Daoy (cell line): ENCODE data around the gene TAOK3. TPM values are rescaled to one million over a fixed set of nuclear protein-coding genes. Genes with fewer than 3 reads are reported as not detected.
"Not testable (repeated sequence)": the region's sequence is repeated elsewhere in the genome, so short reads cannot be mapped to it uniquely, and the experiment has no call there.

Experiments used
- DNase-seq: peaks from one replicate; pipeline ENCODE4 v3.0.0-alpha.2; 2015; ENCODE audit warnings: low read depth
- total RNA-seq: library from RNA; depleted of rRNA; stranded (reverse); fragments of >200 nt; shearing (Covaris generic); gene quantifications from 2 replicates; pipeline ENCODE4 v1.2.3, GENCODE V29; 2014

Gene TAOK3
- total RNA-seq, 1 experiment from 2014 or later = 12.9 TPM

DNA sequence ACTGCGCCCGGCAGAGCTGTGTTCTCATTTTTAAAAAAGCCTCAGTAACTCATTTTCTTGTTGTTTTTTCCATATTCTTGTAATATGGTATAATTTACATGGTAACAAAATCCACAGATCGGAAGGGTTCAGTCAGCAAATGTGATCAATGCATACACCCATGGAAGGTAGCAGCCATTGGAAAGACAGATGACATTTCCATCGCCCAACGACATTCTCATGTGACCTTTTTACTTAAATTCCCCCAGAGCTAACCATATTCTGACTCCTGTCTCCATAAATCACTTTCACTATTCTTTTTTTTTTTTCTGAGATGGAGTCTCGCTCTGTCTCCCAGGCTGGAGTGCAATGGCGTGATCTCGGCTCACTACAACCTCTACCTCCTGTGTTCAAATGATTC is 231.9 kb downstream of the TAOK3 start:
- no peak for DNase-seq

GRCh38 chr12:118137148-118137678 is 235.5 kb downstream of the TAOK3 start:
- no peak for DNase-seq

- peak; percentile 46 for DNase-seq
Observed at GRCh38 chr12:118136559-118137003, 236.1 kb downstream of the TAOK3 start.

- DNase-seq = peak; percentile 92
Observed at GRCh38 chr12:118135788-118136558, 236.7 kb downstream of the TAOK3 start, which contains the start of gene PEBP1. Gene PEBP1 (plus strand): TSS chr12:118136124. CDS start chr12:118136210, 86 bp downstream.

DNA sequence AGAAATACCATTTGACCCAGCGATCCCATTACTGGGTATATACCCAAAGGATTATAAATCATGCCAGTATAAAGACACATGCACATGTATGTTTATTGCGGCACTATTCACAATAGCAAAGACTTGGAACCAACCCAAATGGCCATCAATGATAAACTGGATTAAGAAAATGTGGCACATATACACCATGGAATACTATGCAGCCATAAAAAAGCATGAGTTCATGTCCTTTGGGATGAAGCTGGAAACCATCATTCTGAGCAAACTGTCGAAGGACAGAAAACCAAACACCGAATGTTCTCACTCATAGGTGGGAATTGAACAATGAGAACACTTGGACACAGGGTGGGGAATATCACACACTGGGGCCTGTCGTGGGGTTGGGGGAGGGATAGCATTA is 243.3 kb downstream of the TAOK3 start:
- DNase-seq = not testable (repeated sequence)

- no peak for DNase-seq
Observed at GRCh38 chr12:118127867-118128266, 244.8 kb downstream of the TAOK3 start.

DNA sequence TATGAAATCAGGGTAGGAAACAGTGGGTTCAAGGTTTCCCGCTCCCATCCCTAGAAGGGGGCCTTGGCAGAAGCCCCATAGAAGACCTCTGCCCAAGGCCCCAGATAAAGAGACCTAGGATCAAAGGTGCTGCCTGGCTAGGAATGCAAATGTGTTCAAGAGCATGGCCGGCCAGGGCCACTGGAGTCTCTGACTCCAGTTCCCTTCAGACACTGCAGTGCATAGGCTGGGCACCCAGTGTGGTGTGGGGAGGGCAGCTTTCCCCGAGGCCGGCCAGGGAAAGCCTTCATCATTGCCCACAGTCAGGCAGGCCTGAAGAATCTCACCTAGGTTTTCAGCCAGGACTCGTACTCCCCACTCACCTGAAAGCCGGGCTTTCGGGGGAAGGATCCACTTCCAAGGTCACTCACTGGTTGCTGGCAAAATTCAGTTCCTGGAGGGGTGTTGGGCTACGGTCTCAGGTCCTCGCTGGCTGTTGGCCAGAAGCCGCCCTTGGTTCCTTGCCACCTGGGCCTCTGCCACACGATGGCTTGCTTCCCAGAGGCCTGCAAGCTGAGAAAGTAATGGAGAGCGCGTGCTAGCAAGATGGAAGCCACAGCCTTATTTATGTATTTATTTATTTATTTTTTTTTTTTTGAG is 246.5 kb downstream of the TAOK3 start:
- DNase-seq = no peak

GRCh38 chr12:118125743-118126118 is 247.0 kb downstream of the TAOK3 start:
- no peak for DNase-seq

GRCh38 chr12:118124333-118124874 is 248.3 kb downstream of the TAOK3 start:
- no peak for DNase-seq

DNA sequence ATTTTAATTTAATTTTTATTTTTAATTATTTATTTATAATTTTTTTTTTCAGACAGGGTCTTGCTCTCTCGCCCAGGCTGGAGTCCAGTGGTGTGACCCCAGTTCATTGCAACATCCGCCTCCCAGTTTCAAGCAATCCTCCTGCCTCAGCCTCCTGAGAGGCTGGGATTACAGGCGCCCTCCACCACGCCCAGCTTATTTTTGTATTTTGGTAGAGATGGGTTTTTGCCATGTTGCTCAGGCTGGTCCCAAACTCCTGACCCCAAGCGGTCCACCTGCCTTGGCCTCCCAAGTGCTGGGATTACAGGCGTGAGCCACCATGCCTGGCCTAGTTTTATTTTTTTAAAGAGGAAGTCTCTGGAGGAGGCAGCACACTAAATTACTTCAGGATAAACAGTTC is 250.4 kb downstream of the TAOK3 start:
- no peak for DNase-seq

DNA sequence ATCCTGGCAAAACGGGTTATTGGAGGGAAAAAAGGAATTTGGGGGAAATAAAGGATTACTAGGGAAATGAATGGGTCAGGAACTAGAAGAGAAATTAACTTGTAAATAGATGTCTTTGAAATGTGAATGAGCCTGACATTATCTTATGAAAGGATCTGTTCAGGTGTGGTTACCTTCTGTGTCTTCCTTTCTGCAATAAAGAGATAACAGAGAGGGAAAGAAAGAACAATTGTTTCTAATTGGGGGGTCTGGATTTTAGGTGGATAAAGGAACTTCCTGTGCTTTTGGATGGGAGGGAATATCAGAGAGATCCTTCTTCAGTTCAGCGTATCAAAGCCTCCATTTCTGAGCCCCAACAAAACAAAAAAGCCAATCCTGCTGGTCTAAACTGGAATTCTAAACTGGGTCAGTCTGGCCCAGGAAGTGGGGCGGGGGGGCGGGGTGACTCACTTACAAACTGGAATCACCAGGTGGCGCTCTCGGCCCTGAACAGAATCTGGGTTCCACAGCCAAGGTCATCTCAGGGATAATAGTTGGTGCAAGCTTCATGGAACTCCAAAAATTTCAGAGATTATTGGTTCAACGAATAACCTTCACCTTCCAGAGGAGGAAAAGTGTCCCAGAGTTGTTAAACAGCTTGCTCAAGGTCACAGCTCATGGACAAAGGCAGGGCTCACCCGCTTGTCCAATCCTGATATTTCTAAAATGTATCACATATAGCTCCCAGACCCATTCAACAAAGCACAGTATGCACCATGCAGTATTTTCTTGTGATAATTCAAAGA is 251.9 kb downstream of the TAOK3 start:
- peak; percentile 69 for DNase-seq

DNA sequence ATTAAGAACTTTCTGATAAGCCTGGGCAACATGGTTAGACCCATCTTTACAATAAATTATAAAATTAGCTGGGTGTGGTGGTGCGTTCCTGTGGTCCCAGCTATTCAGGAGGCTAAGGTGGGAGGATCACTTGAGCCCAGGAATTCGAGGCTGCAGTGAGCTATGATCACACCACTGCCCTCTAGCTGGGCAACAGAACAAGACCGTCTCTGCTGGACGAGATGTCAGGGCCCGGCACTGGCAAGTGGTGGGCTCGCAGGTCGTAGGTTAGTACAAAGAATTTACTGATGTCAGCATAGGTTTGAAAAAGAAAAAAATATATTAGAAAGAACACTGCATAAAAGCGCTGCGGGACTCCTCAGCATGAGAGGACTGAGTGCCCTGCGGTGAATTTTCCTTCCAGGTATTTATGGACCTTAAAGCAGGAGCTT is 253.2 kb downstream of the TAOK3 start:
- DNase-seq = no peak

GRCh38 chr12:118109088-118109487 is 263.6 kb downstream of the TAOK3 start:
- no peak for DNase-seq

DNA sequence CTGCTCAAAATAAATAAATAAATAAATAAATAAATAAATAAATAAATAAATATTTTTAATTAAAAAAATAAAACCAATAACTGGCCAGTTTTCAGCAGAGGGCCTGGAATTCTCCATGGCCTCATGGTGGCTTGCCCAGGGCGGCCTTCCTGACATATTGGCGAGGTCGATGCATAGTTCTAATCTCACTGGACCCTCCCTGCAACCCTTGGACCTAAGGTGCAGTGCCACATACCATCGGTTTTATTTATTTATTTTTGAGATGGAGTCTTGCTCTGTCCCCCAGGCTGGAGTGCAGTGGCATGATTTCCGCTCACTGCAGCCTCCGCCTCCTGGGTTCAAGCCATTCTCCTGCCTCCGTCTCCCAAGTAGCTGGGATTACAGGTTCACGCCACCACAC is 265.0 kb downstream of the TAOK3 start:
- no peak for DNase-seq

GRCh38 chr12:118107011-118107410 is 265.7 kb downstream of the TAOK3 start:
- no peak for DNase-seq

DNA sequence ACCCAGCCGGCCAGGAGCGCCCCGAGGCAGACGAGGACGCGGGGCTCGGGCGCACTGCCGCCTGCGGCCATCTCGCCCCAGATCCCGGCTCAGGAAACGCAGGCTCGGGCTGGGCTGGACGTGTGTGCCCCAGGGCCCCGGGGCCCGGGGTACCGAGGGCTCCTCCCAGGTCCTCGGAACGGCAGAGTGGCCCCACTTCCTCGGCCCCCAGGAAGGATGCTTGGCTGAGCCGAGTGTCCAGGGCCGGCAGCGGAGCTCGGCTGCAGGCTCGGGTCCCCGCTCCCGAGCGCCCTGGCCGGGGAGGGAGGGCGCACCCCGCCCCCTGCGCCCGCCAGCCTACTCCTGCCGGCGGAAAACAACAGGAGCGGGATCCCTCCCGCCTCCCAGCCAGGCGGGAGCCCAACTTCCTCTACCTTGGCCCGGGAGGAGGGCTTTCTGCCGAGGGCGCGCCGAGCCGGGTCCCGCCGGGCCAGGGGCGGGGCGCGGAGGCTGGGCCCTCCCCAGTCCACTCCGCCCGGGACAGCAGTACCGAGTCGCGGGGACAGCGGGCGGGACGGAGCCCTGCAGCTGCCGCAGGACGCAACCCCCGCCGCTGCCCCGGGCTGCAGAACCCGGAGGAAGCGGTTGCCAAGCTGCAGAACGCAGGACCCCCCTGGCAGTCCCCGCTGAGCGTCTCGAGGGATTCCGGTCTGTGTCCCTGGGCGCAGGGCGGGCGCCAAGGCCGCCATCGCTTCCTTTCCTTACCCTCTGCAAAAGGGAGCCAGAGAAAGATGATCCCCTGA is 268.9 kb downstream of the TAOK3 start, which contains the start of gene VSIG10:
Gene VSIG10, minus strand, starts transcription at position 411 of the 782 bp plus-strand sequence. Its CDS starts 340 bp downstream, at position 71.
- DNase-seq = peak; percentile 80

DNA sequence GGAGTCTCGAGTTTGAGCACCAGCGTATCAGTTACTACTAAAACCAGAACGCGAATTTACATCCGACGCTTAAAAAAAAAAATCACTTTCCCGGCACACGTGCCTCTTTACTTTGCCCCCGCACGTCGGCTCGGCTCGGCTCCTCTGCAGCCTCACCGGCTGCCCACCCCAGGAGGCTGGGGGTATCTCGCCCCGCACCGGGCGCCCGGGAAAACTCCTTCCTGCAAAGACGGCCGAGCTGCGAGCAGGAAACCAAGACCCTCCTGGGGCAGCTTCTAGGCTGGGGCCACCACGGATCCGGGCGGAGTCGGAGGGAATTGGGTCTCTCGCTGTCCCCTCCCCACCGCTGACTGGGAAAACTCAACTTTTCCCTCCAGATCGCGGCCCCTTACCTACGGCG is 269.5 kb downstream of the TAOK3 start:
- peak; percentile 27 for DNase-seq

- no peak for DNase-seq
Observed at GRCh38 chr12:118102609-118103008, 270.1 kb downstream of the TAOK3 start.

DNA sequence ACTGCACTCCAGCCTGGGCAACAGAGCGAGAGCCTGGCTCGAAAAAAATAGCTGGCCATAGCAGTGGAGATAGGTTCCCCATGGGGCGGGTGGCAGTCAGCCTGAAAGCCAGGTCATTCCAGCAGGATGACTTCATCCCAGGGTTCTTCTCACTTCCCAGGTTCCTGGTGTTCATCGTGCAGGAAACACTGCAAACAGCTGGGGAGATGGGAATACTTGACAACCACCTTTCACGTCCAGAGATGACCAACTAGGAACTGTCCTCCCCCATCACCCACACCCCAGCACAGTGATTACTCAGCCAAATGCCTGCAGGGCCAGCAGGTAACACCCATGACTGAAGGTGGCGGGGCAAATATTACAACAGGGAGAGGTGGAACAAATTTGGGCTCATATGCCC is 270.6 kb downstream of the TAOK3 start:
- DNase-seq = peak; percentile 48

GRCh38 chr12:118101051-118101450 is 271.7 kb downstream of the TAOK3 start:
- no peak for DNase-seq
